ENCODE measurements around the gene PNPLA2.

DNA sequence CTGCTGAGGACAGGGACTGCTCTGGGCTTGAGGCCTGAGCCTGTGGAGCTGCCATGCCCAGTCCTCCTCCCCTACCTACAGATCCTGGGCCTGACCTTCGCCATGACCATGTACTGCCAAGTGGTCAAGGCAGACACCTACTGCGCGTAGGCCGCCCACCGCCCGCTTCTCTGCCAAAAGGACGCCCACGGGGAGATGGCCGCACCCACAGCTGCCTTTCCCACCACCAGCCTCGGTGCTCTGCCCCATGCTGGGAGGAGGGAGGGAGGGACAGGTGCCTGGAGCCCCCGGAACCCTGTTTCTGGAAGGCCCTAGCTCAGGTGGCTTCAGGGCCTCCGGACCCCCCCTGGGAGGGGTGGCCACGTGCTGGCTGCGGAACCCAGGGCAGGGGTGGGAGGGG lies 47.8 kb downstream of the PNPLA2 start:
- TF ChIP-seq, protein P1, sequence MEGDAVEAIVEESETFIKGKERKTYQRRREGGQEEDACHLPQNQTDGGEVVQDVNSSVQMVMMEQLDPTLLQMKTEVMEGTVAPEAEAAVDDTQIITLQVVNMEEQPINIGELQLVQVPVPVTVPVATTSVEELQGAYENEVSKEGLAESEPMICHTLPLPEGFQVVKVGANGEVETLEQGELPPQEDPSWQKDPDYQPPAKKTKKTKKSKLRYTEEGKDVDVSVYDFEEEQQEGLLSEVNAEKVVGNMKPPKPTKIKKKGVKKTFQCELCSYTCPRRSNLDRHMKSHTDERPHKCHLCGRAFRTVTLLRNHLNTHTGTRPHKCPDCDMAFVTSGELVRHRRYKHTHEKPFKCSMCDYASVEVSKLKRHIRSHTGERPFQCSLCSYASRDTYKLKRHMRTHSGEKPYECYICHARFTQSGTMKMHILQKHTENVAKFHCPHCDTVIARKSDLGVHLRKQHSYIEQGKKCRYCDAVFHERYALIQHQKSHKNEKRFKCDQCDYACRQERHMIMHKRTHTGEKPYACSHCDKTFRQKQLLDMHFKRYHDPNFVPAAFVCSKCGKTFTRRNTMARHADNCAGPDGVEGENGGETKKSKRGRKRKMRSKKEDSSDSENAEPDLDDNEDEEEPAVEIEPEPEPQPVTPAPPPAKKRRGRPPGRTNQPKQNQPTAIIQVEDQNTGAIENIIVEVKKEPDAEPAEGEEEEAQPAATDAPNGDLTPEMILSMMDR (IDR thresholded peaks at IDR 0.05), result no peak
- TF ChIP-seq EP300 (IDR thresholded peaks at IDR 0.05) (no peak), POLR2AphosphoS5 (IDR thresholded peaks at IDR 0.05) (no peak), POLR2A (IDR thresholded peaks at IDR 0.05; ENCODE audit: low read depth) (no peak)

All from esophagus muscularis mucosa (tissue), 4 donors.